ENCODE measurements around the gene IGSF8.

- TF ChIP-seq CTCF (IDR thresholded peaks at IDR 0.05; ENCODE audit: low read depth, low read length, poor library complexity, severe bottlenecking) (no peak), EZH2phosphoT487 (IDR thresholded peaks at IDR 0.05; ENCODE audit: borderline replicate concordance, low read length) (no peak)
These were observed 22.1 kb downstream of the IGSF8 start for GRCh38 chr1:160076295-160076694.
